ENCODE data around the gene KIAA0040.
"Not testable (repeated sequence)": the region's sequence is repeated elsewhere in the genome, so short reads cannot be mapped to it uniquely, and the experiment has no call there.

KIAA0040 gene

GRCh38 chr1:175133673-175134435 lies 58.7 kb downstream of the KIAA0040 start:
- no peak for DNase-seq

- DNase-seq: no peak
Measured at GRCh38 chr1:175132436-175132835, 60.1 kb downstream of the KIAA0040 start.

- DNase-seq: no peak
Measured at GRCh38 chr1:175131095-175131494, 61.5 kb downstream of the KIAA0040 start.

GRCh38 chr1:175130649-175131045 lies 61.9 kb downstream of the KIAA0040 start:
- no peak for DNase-seq

GRCh38 chr1:175129997-175130648 lies 62.5 kb downstream of the KIAA0040 start:
- no peak for DNase-seq

- no peak for DNase-seq
Measured at GRCh38 chr1:175129644-175129996, 63.0 kb downstream of the KIAA0040 start.

- no peak for DNase-seq
Measured at GRCh38 chr1:175129182-175129581, 63.4 kb downstream of the KIAA0040 start.

- DNase-seq: no peak
Measured at GRCh38 chr1:175128523-175128922, 64.1 kb downstream of the KIAA0040 start.

GRCh38 chr1:175127565-175127964 lies 65.0 kb downstream of the KIAA0040 start:
- DNase-seq: no peak

GRCh38 chr1:175126347-175126746 lies 66.2 kb downstream of the KIAA0040 start:
- DNase-seq: no peak

GRCh38 chr1:175124861-175125260 lies 67.7 kb downstream of the KIAA0040 start:
- DNase-seq: no peak

GRCh38 chr1:175120511-175120910 lies 72.1 kb downstream of the KIAA0040 start:
- DNase-seq: no peak

- no peak for DNase-seq
Measured at GRCh38 chr1:175118375-175119367, 73.9 kb downstream of the KIAA0040 start.

GRCh38 chr1:175116903-175117302 lies 75.7 kb downstream of the KIAA0040 start:
- no peak for DNase-seq

GRCh38 chr1:175116210-175116798 lies 76.3 kb downstream of the KIAA0040 start:
- DNase-seq: no peak

- no peak for DNase-seq
Measured at GRCh38 chr1:175114996-175115395, 77.6 kb downstream of the KIAA0040 start.

- DNase-seq: not testable (repeated sequence)
Measured at GRCh38 chr1:175108331-175108820, 84.2 kb downstream of the KIAA0040 start.
